Cardiac muscle cell (in vitro differentiated cells and primary cell): Measurements from ENCODE around the gene BCAP31. TPM values are rescaled to one million over a fixed set of nuclear protein-coding genes. Genes with fewer than 3 reads are reported as not detected.
A peak's percentile ranks its signal among the peaks of the same experiment; 100 is the strongest.
"Not testable (repeated sequence)": the region's sequence is repeated elsewhere in the genome, so short reads cannot be mapped to it uniquely, and the experiment has no call there.

ENCODE experiments used
- DNase-seq, 2 donors: peaks; one replicate each; pipeline versions ENCODE4 v3.0.0 to v3.0.0-alpha.2; 2010 to 2017; ENCODE audit warnings: low read depth in 1 of 2, low spot score in 1 of 2
- H3K27ac ChIP-seq: fragments of 200-600 bp; sonication (generic); 2 replicates; pipeline ENCODE4 v1.5.1; 2016
- H3K27me3 ChIP-seq: fragments of 200-600 bp; sonication (generic); 2 replicates; pipeline ENCODE4 v1.6.0; 2016; ENCODE audit warnings: control low read depth
- H3K36me3 ChIP-seq: fragments of 200-600 bp; sonication (generic); 2 replicates; pipeline ENCODE4 v1.5.1; 2016; ENCODE audit warnings: control low read depth
- H3K4me1 ChIP-seq: fragments of 200-600 bp; sonication (generic); 2 replicates; pipeline ENCODE4 v1.8.1; 2017; ENCODE audit warnings: low read depth, mild to moderate bottlenecking, mixed run types
- H3K4me3 ChIP-seq: fragments of 200-600 bp; sonication (generic); 2 replicates; pipeline ENCODE4 v1.5.1; 2016; ENCODE audit warnings: mild to moderate bottlenecking
- H3K9me3 ChIP-seq: fragments of 200-600 bp; sonication (generic); 2 replicates; pipeline ENCODE4 v1.5.1; 2017; ENCODE audit warnings: low read depth, mild to moderate bottlenecking, control low read depth
- polyA plus RNA-seq: library from polyadenylated mRNA; unstranded; fragments of >200 nt; fragmentation: Nextera tagmentation; extraction: Ambion mirVana; gene quantifications from 2 replicates; pipeline ENCODE4 v1.2.1, GENCODE V29; 2016
- total RNA-seq: library from RNA; depleted of rRNA; stranded (reverse); fragments of >200 nt; gene quantifications from 2 replicates; pipeline ENCODE4 v1.2.3, GENCODE V29; 2016
- TF ChIP-seq, protein P1 (sequence below): IDR thresholded peaks from 2 replicates; pipeline ENCODE4 v1.5.1; 2012; ENCODE audit warnings: low read depth, mild to moderate bottlenecking, low read length

BCAP31 gene
- total and polyA plus RNA-seq, 2 experiments from 2014 or later, result 74.7 to 269 TPM

DNA sequence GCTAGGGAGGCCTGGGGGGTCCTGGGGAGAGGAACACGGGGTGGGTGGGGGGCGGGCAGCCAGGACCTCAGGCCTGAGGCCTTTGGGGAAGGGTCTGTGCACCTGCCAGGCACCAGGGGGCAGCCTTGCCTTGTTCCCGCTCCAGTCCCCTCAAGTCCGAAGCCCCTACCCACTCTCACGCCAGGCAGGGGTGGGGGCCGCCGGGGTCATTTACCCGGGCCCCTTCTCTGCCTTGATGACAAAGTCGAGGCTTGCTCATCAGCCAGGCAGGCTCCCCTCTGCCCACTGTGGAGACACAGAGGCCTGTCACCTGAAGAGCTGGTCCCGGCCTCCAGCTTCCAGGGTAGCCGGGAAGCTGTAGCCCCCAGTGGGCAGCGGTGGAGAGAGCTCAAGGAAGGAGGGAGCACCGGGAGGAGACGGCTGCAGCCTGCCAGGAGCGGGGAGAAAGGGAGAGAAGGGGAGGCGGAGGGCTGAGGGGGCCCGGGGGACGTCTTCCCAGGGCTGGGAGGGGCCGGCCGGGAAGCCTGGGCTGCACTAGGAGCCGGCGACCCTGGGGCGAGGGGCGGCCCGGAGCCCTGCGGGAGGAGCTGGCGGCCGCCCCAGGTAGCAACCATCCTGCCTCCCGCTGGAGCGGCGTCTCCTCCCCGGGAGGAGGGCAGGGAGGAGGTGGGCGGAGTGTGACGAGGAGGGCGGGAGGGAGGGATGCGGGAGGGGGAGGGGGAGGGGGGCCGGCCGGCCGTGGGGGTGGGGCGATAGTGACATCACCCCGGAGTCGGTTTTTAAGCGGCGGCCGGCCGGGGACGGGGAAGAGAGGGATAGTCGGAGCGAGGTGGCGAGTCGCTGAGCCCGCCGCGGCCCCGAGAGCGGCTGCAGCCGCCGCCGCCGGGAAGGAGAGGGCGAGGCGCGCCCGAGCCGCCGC lies 36.8 kb downstream of the BCAP31 start, which contains the start of gene SLC6A8:
TSS of gene SLC6A8 (plus strand) at position 806 of the 919 bp plus-strand sequence. CDS start 649 bp downstream, outside the sequence.
- TF ChIP-seq, protein P1, sequence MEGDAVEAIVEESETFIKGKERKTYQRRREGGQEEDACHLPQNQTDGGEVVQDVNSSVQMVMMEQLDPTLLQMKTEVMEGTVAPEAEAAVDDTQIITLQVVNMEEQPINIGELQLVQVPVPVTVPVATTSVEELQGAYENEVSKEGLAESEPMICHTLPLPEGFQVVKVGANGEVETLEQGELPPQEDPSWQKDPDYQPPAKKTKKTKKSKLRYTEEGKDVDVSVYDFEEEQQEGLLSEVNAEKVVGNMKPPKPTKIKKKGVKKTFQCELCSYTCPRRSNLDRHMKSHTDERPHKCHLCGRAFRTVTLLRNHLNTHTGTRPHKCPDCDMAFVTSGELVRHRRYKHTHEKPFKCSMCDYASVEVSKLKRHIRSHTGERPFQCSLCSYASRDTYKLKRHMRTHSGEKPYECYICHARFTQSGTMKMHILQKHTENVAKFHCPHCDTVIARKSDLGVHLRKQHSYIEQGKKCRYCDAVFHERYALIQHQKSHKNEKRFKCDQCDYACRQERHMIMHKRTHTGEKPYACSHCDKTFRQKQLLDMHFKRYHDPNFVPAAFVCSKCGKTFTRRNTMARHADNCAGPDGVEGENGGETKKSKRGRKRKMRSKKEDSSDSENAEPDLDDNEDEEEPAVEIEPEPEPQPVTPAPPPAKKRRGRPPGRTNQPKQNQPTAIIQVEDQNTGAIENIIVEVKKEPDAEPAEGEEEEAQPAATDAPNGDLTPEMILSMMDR, result no peak
- Histone ChIP-seq H3K27me3 (no peaks in the 10 kb centered on the region), H3K4me1 (peaks cover 8% of the 10 kb centered on the region), H3K27ac (peak within 1 kb of the TSS; percentile 85), H3K9me3 (no peaks in the 10 kb centered on the region), H3K36me3 (no peaks in the 10 kb centered on the region), H3K4me3 (peak within 1 kb of the TSS; percentile 51)
- peak; percentile 68 to 71 for DNase-seq

- DNase-seq, result no peak
Observed at GRCh38 chrX:153686711-153687110, 37.5 kb downstream of the BCAP31 start.

GRCh38 chrX:153685751-153686696 lies 38.2 kb downstream of the BCAP31 start:
- Histone ChIP-seq H3K36me3 (no peaks in the 10 kb centered on the region), H3K4me1 (peaks cover 8% of the 10 kb centered on the region), H3K27ac (peak overlapping the region; percentile 85), H3K27me3 (no peaks in the 10 kb centered on the region), H3K9me3 (no peaks in the 10 kb centered on the region), H3K4me3 (no peak overlapping the region)
- no peak for DNase-seq
- TF ChIP-seq, protein P1, result no peak

More at GRCh38 chrX:153686711-153687110, 37.5 kb downstream of the BCAP31 start:
- Histone ChIP-seq H3K36me3 (no peaks in the 10 kb centered on the region), H3K27me3 (no peaks in the 10 kb centered on the region), H3K4me1 (peaks cover 8% of the 10 kb centered on the region), H3K9me3 (no peaks in the 10 kb centered on the region), H3K4me3 (no peak overlapping the region), H3K27ac (peak overlapping the region; percentile 85)
- TF ChIP-seq, protein P1, result no peak

- no peak overlapping the region for H3K4me3 ChIP-seq
- H3K4me1 ChIP-seq, result peaks cover 8% of the 10 kb centered on the region
- peak in 1 of 2 donors; percentile 56 for DNase-seq
- no peaks in the 10 kb centered on the region for H3K27me3 ChIP-seq
- H3K36me3 ChIP-seq, result no peaks in the 10 kb centered on the region
- TF ChIP-seq, protein P1, result no peak
- H3K27ac ChIP-seq, result peak overlapping the region; percentile 86
- H3K9me3 ChIP-seq, result no peaks in the 10 kb centered on the region
Observed at GRCh38 chrX:153685156-153685536, 39.0 kb downstream of the BCAP31 start.

DNA sequence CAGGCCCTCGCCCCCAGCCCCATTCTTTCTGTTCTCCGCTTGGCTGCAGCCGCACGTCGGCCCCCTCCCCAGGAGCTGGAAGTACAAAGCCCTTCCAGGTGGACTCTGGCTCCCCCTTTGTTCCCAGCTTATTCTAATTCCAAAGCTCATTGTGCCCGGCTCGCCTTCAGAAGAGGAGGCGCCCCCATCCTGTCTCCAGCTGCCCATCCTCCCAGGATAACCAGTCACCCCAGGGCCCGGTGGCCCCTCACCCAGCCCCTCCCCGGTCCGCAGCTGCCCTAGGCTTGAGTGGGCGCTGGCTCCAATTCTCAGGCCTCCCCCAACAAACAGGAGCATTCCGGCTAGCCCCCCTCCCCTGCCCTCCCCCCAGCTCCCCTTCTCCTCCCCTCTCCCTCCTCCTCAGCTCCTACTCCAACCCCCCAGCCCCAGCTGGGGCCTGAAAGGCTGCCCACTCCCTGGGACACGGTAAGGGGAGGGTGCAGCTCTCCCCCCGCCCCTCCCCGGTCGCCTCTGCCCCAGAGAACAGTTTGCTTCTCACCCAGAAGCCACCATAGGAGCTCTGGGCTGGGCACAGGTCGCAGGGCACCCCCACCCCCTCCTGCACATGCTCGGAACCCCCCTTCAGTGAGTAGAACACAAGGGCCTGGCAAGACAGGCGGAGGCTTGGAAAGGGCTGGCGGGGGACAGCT lies 39.6 kb downstream of the BCAP31 start:
- H3K9me3 ChIP-seq, result no peaks in the 10 kb centered on the region
- no peaks in the 10 kb centered on the region for H3K27me3 ChIP-seq
- peak overlapping the region; percentile 86 for H3K27ac ChIP-seq
- DNase-seq, result no peak
- H3K36me3 ChIP-seq, result no peaks in the 10 kb centered on the region
- no peak overlapping the region for H3K4me3 ChIP-seq
- H3K4me1 ChIP-seq, result peaks cover 8% of the 10 kb centered on the region
- TF ChIP-seq, protein P1, result no peak

- not testable (repeated sequence) for H3K4me3 ChIP-seq, H3K9me3 ChIP-seq, H3K27me3 ChIP-seq, H3K4me1 ChIP-seq, H3K36me3 ChIP-seq, H3K27ac ChIP-seq, DNase-seq
Observed at GRCh38 chrX:153683486-153683885, 40.7 kb downstream of the BCAP31 start.
